B cell (primary cell): ENCODE data around the gene TRIM56. TPM values are rescaled to one million over a fixed set of nuclear protein-coding genes. Genes with fewer than 3 reads are reported as not detected.

Experiments
- ATAC-seq: fragments of 200-7000 bp; cut with Tn5 transposase; one replicate; pipeline ENCODE4 v1.10.0; 2021; ENCODE audit warnings: low read depth, mild to moderate bottlenecking, moderate number of reproducible peaks, moderate library complexity
- CTCF ChIA-PET: fragments of 350-600 bp; sonication (Branson Sonifier 250); formaldehyde crosslinking; loops from one replicate; lab custom pipeline; 2021; ENCODE audit warnings: antibody characterized with exemption, inconsistent platforms; lab: Charles Lee
- POLR2A ChIA-PET: fragments of 350-600 bp; sonication (Branson Sonifier 250); formaldehyde crosslinking; loops from one replicate; lab custom pipeline; 2021; ENCODE audit warnings: antibody characterized with exemption; lab: Charles Lee
- DNase-seq: peaks from one replicate; pipeline ENCODE4 v3.0.0; 2013
- H2AFZ ChIP-seq: 2 replicates; pipeline ENCODE4 v1.6.1; 2012; ENCODE audit warnings: mild to moderate bottlenecking, low read depth, low read length; ENCODE audit not compliant: insufficient read depth, poor library complexity, severe bottlenecking
- H3K27ac ChIP-seq, 2 donors: 1 replicate in 1 of 2; 2 replicates in 1 of 2; pipeline ENCODE4 v1.5.1; 2012 to 2013; ENCODE audit warnings: low read length in 2 of 2, mild to moderate bottlenecking in 2 of 2, moderate library complexity in 1 of 2
- H3K27me3 ChIP-seq, 4 experiments: fragments of 200-600 bp in 1 of 4; sonication (generic) in 1 of 4; replicated peaks in 1 of 4; 1 replicate in 2 of 4; 2 replicates in 2 of 4; pipeline versions ENCODE4 v1.6.1 to v1.7.0; 2013 to 2016; ENCODE audit warnings: low read length in 3 of 4, mild to moderate bottlenecking in 2 of 4, mixed read lengths in 1 of 4, moderate library complexity in 1 of 4; ENCODE audit not compliant: insufficient read depth in 4 of 4, control insufficient read depth in 3 of 4; ENCODE audit errors: control extremely low read depth in 1 of 4
- H3K36me3 ChIP-seq, 2 experiments: replicated peaks in 1 of 2; 1 replicate in 1 of 2; 2 replicates in 1 of 2; pipeline versions ENCODE4 v1.6.1 to v1.7.1; 2013; ENCODE audit warnings: low read length in 1 of 2; ENCODE audit not compliant: insufficient read depth in 2 of 2, control insufficient read depth in 1 of 2; ENCODE audit errors: control extremely low read depth in 1 of 2, extremely low read depth in 1 of 2
- H3K4me1 ChIP-seq, 2 donors: fragments of 200-600 bp in 1 of 2; sonication (generic) in 1 of 2; 1 replicate in 1 of 2; 2 replicates in 1 of 2; pipeline versions ENCODE4 v1.5.1 to v1.6.1; 2013 to 2017; ENCODE audit warnings: low read length in 2 of 2; ENCODE audit not compliant: control insufficient read depth in 2 of 2, insufficient read depth in 2 of 2
- H3K4me2 ChIP-seq: replicated peaks from 2 replicates; pipeline ENCODE3; 2012; ENCODE audit warnings: mild to moderate bottlenecking, low read depth, low read length; ENCODE audit not compliant: poor library complexity, severe bottlenecking
- H3K4me3 ChIP-seq, 5 experiments: fragments of 200-600 bp in 1 of 5; sonication (generic) in 1 of 5; 1 replicate in 3 of 5; 2 replicates in 2 of 5; pipeline versions ENCODE4 v1.5.1 to v1.7.0; 2011 to 2016; ENCODE audit warnings: low read length in 4 of 5, mild to moderate bottlenecking in 4 of 5, low read depth in 2 of 5, control low read depth in 1 of 5, moderate library complexity in 1 of 5; ENCODE audit not compliant: insufficient read depth in 1 of 5; ENCODE audit errors: control extremely low read depth in 1 of 5, extremely low read depth in 1 of 5
- H3K79me2 ChIP-seq: fragments of 200-600 bp; sonication (generic); one replicate; pipeline ENCODE4 v1.6.0; 2016; ENCODE audit warnings: low read length; ENCODE audit not compliant: control insufficient read depth, insufficient read depth
- H3K9ac ChIP-seq: fragments of 200-600 bp; sonication (generic); 2 replicates; pipeline ENCODE4 v1.6.1; 2017; ENCODE audit warnings: mild to moderate bottlenecking, low read length, moderate library complexity
- H3K9me3 ChIP-seq, 3 donors: one replicate each; pipeline versions ENCODE4 v1.6.1 to v1.7.1; 2013; ENCODE audit warnings: low read length in 2 of 3; ENCODE audit not compliant: control insufficient read depth in 2 of 3, insufficient read depth in 1 of 3; ENCODE audit errors: control extremely low read depth in 1 of 3
- H4K20me1 ChIP-seq: 2 replicates; pipeline ENCODE4 v1.6.0; 2012; ENCODE audit warnings: mild to moderate bottlenecking, low read length; ENCODE audit not compliant: insufficient read depth, control insufficient read depth, poor library complexity, severe bottlenecking
- H3K27ac Mint-ChIP-seq: one replicate; pipeline ENCODE4 v1.8.0; 2021; ENCODE audit warnings: mixed read lengths
- H3K27me3 Mint-ChIP-seq: one replicate; pipeline ENCODE4 v1.8.0; 2021; ENCODE audit warnings: mixed read lengths
- H3K4me1 Mint-ChIP-seq: one replicate; pipeline ENCODE4 v1.8.0; 2021; ENCODE audit warnings: mixed read lengths
- H3K4me3 Mint-ChIP-seq: one replicate; pipeline ENCODE4 v1.8.0; 2021; ENCODE audit warnings: mixed read lengths
- H3K9me3 Mint-ChIP-seq: one replicate; pipeline ENCODE4 v1.8.0; 2022; ENCODE audit warnings: mixed read lengths; ENCODE audit not compliant: insufficient read depth
- CTCF ChIP-seq: fragments of 200-600 bp; IDR thresholded peaks from one replicate; pipeline ENCODE4 v1.8.0; 2022; ENCODE audit warnings: antibody characterized with exemption, mild to moderate bottlenecking
- EZH2 ChIP-seq: IDR thresholded peaks from 2 replicates; pipeline ENCODE4 v1.6.1; 2012; ENCODE audit warnings: borderline replicate concordance, low read depth, mild to moderate bottlenecking, moderate library complexity, low read length; ENCODE audit not compliant: insufficient read depth, poor library complexity, severe bottlenecking
- WGBS: methylation state at CpG from one replicate; pipeline ENCODE4 v1.1.5; 2013; ENCODE audit warnings: missing lambda C conversion rate; ENCODE audit not compliant: insufficient coverage; 5-methylcytosine and 5-hydroxymethylcytosine counted together
- intact Hi-C: fragments of 100-400 bp; cut with micrococcal nuclease; formaldehyde crosslinking; loops from one replicate; pipeline ENCODE4 v1.10.0; 2022
- polyA plus RNA-seq: library from polyadenylated mRNA; depleted of rRNA; stranded (reverse); fragments of >200 nt; gene quantifications from 2 replicates; pipeline ENCODE4 v1.2.3, GENCODE V29; 2012
- total RNA-seq, 2 donors: library from RNA; stranded (reverse); fragments of 120-200 nt in 1 of 2; gene quantifications; 1 replicate in 1 of 2; 2 replicates in 1 of 2; pipeline versions ENCODE4 v1.2.3 to v1.2.4, GENCODE V29; 2013 to 2022

The TRIM56 gene
- total and polyA plus RNA-seq, 2 donors (not counting 1 experiment from before 2014, with no cell fraction given) = 8.4 to 85.7 TPM

GRCh38 chr7:101125989-101126650 is 40.8 kb downstream of the TRIM56 start:
- no peak for TF ChIP-seq CTCF
- no peak for TF ChIP-seq EZH2
- 14% methylated on average over 11 of the region's 15 CpGs for WGBS
- peak; percentile 73 for ATAC-seq
- Histone ChIP-seq H3K36me3 (no peaks in the 10 kb centered on the region), H3K4me2 (peak overlapping the region; percentile 53), H4K20me1 (no peaks in the 10 kb centered on the region), H3K9me3 (peaks cover 0 to 11% (median 0%) of the 10 kb centered on the region in 3 donors), H3K4me3 (peak overlapping the region in 1 of 5 experiments; percentile 1), H3K27me3 (peaks cover 0 to 22% (median 7%) of the 10 kb centered on the region in 4 experiments), H3K27ac (no peak overlapping the region), H3K4me1 (peaks cover 24 to 25% of the 10 kb centered on the region in 2 donors), H3K9ac (peak overlapping the region; percentile 30), H2AFZ (peak overlapping the region; percentile 56), H3K79me2 (no peaks in the 10 kb centered on the region)
- CTCF ChIA-PET = interaction anchor here (1.2 to 3.3 kb wide), 4 partner anchors 10 to 67 kb away, joined by 3 to 28 read pairs (median 4); no protein-coding TSS in a partner anchor
- intact Hi-C loops = loop anchor here (5.0 kb wide), 1 partner anchor 49 kb away; no protein-coding TSS in a partner anchor
- POLR2A ChIA-PET = interaction anchor here (0.6 kb wide), 1 partner anchor 48 kb away, joined by 3 read pairs; no protein-coding TSS in a partner anchor
- H3K4me1 Mint-ChIP-seq = peaks cover 46% of the 10 kb centered on the region
- no peak for DNase-seq
- H3K9me3 Mint-ChIP-seq = no peaks in the 10 kb centered on the region
- H3K27ac Mint-ChIP-seq = peak overlapping the region; percentile 75
- peaks cover 37% of the 10 kb centered on the region for H3K27me3 Mint-ChIP-seq
- H3K4me3 Mint-ChIP-seq = peak overlapping the region; percentile 82
